Esophagus squamous epithelium (tissue), 5 donors: ENCODE data around the gene PPME1. TPM values are rescaled to one million over a fixed set of nuclear protein-coding genes. Genes with fewer than 3 reads are reported as not detected.
"Not testable (repeated sequence)": the region's sequence is repeated elsewhere in the genome, so short reads cannot be mapped to it uniquely, and the experiment has no call there.

Experiments used
- DNase-seq: peaks from one replicate; lab custom pipeline; 2025; lab: John Stamatoyannopoulos, UW
- H3K27ac ChIP-seq, 4 donors: fragments of 200-600 bp; sonication (generic); one replicate each; pipeline ENCODE4 v1.5.1; 2016 to 2019; ENCODE audit warnings: mild to moderate bottlenecking in 1 of 4
- H3K27me3 ChIP-seq, 4 donors: fragments of 200-600 bp; sonication (generic); 1 replicate in 3 of 4; 2 replicates in 1 of 4; pipeline versions ENCODE4 v1.5.1 to v1.6.0; 2017 to 2021; ENCODE audit warnings: antibody characterized with exemption in 1 of 4
- H3K36me3 ChIP-seq, 3 donors: fragments of 200-600 bp; sonication (generic); one replicate each; pipeline ENCODE4 v1.5.1; 2016 to 2019
- H3K4me1 ChIP-seq, 3 donors: fragments of 200-600 bp; sonication (generic); one replicate each; pipeline ENCODE4 v1.5.1; 2017 to 2019
- H3K4me3 ChIP-seq, 4 donors: fragments of 200-600 bp; sonication (generic); 1 replicate in 3 of 4; 2 replicates in 1 of 4; pipeline ENCODE4 v1.5.1; 2016 to 2019; ENCODE audit warnings: mild to moderate bottlenecking in 2 of 4, moderate library complexity in 1 of 4
- H3K9me3 ChIP-seq, 3 donors: fragments of 200-600 bp; sonication (generic); one replicate each; pipeline ENCODE4 v1.5.1; 2016 to 2019
- CTCF ChIP-seq, 6 experiments: fragments of 450-650 bp in 4 of 6; fragments of 200-600 bp in 2 of 6; sonication (generic) in 2 of 6; IDR thresholded peaks; one replicate each; pipeline ENCODE4 v1.5.1; 2016 to 2019; ENCODE audit warnings: antibody characterized with exemption in 6 of 6, mild to moderate bottlenecking in 4 of 6, moderate library complexity in 4 of 6
- POLR2A ChIP-seq, 4 donors: fragments of 450-650 bp; IDR thresholded peaks; one replicate each; pipeline ENCODE4 v1.6.1; 2017; ENCODE audit warnings: antibody characterized with exemption in 4 of 4, mild to moderate bottlenecking in 4 of 4, moderate library complexity in 3 of 4
- WGBS, 2 donors: methylation state at CpG; one replicate each; pipeline ENCODE4 v1.1.5; 2018; 5-methylcytosine and 5-hydroxymethylcytosine counted together
- intact Hi-C: fragments of 100-400 bp; cut with DNase I; formaldehyde crosslinking; loops from one replicate; pipeline ENCODE4 v1.15.0; 2022
- total RNA-seq, 4 donors: library from RNA; depleted of rRNA; stranded (reverse); fragments of >200 nt; gene quantifications; one replicate each; pipeline ENCODE4 v1.1.0, GENCODE V29; 2016
- donor health status: DM: yes; HTN: yes; CAD: no.

Gene PPME1
- 10 to 100 TPM; 20.6 to 29.3 (median 28.1) TPM for total RNA-seq

- H3K27me3 ChIP-seq: no peaks in the 10 kb centered on the region
- DNase-seq: peak; percentile 94
- intact Hi-C loops: no loop called here
- WGBS, 2 donors: 0% methylated on average over 13 to 25 of the region's 68 CpGs
- peaks cover 6 to 50% (median 18%) of the 10 kb centered on the region in 3 donors for H3K4me1 ChIP-seq
- H3K36me3 ChIP-seq: peaks cover 0 to 34% (median 7%) of the 10 kb centered on the region in 3 donors
- H3K27ac ChIP-seq: peak within 1 kb of the TSS; percentile 88 to 92 (median 90)
- peak in 3 of 4 donors; percentile 34 to 84 (median 65) for TF ChIP-seq POLR2A (IDR thresholded peaks at IDR 0.05)
- peak in 5 of 6 experiments; percentile 5 to 62 (median 17) for TF ChIP-seq CTCF (IDR thresholded peaks at IDR 0.05)
- peak within 1 kb of the TSS; percentile 68 to 76 (median 72) for H3K4me3 ChIP-seq
- H3K9me3 ChIP-seq: no peaks in the 10 kb centered on the region
Measured at GRCh38 chr11:74170694-74171629, at the start of gene PPME1, which contains the start of gene C2CD3. PPME1 (plus strand) TSS chr11:74171289; CDS start chr11:74171422, 133 bp downstream. C2CD3 (minus strand) TSS chr11:74171002; CDS start chr11:74170792, 210 bp downstream.

- 93 to 94% methylated on average over 5 of the region's 5 CpGs for WGBS, 2 donors
- H3K27ac ChIP-seq: no peak overlapping the region
- H3K9me3 ChIP-seq: no peaks in the 10 kb centered on the region
- no peaks in the 10 kb centered on the region for H3K4me1 ChIP-seq
- intact Hi-C loops: no loop called here
- no peak overlapping the region for H3K4me3 ChIP-seq
- H3K27me3 ChIP-seq: no peaks in the 10 kb centered on the region
- DNase-seq: no peak
- peaks cover 0 to 34% (median 0%) of the 10 kb centered on the region in 3 donors for H3K36me3 ChIP-seq
- TF ChIP-seq POLR2A (IDR thresholded peaks at IDR 0.05): no peak
- no peak for TF ChIP-seq CTCF (IDR thresholded peaks at IDR 0.05)
Measured at GRCh38 chr11:74121804-74122203, 49.3 kb upstream of the PPME1 start.

GRCh38 chr11:74123008-74123448 is 48.1 kb upstream of the PPME1 start:
- Histone ChIP-seq H3K27me3 (no peaks in the 10 kb centered on the region), H3K4me3 (no peak overlapping the region), H3K36me3 (peaks cover 0 to 25% (median 0%) of the 10 kb centered on the region in 3 donors), H3K27ac (no peak overlapping the region), H3K9me3 (no peaks in the 10 kb centered on the region), H3K4me1 (no peaks in the 10 kb centered on the region)
- TF ChIP-seq CTCF (IDR thresholded peaks at IDR 0.05) (no peak), POLR2A (IDR thresholded peaks at IDR 0.05) (no peak)
- DNase-seq: no peak
- intact Hi-C loops: no loop called here

- H3K9me3 ChIP-seq, DNase-seq, intact Hi-C loops, H3K27ac ChIP-seq, H3K4me3 ChIP-seq, H3K27me3 ChIP-seq, H3K4me1 ChIP-seq: not testable (repeated sequence)
- H3K36me3 ChIP-seq: peaks cover 0 to 48% (median 0%) of the 10 kb centered on the region in 3 donors
- WGBS, 2 donors: no CpG with 5 or more reads among the region's 33 CpGs
Measured at GRCh38 chr11:74129121-74129520, 42.0 kb upstream of the PPME1 start.

GRCh38 chr11:74132833-74133232 is 38.3 kb upstream of the PPME1 start:
- TF ChIP-seq CTCF (IDR thresholded peaks at IDR 0.05) (no peak), POLR2A (IDR thresholded peaks at IDR 0.05) (no peak)
- Histone ChIP-seq H3K9me3 (no peaks in the 10 kb centered on the region), H3K4me1 (peaks cover 0 to 3% (median 0%) of the 10 kb centered on the region in 3 donors), H3K27me3 (no peaks in the 10 kb centered on the region), H3K36me3 (peaks cover 0 to 79% (median 0%) of the 10 kb centered on the region in 3 donors), H3K27ac (no peak overlapping the region), H3K4me3 (no peak overlapping the region)
- 87 to 93% methylated on average over 3 of the region's 3 CpGs for WGBS, 2 donors
- no peak for DNase-seq
- intact Hi-C loops: no loop called here
